ENCODE measurements around the gene CYBC1.

GRCh38 chr17:82411396-82412053, 39.0 kb downstream of the CYBC1 start:
- TF ChIP-seq CTCF (IDR thresholded peaks at IDR 0.05; ENCODE audit: borderline replicate concordance, extremely low read depth, low read length, poor library complexity, severe bottlenecking), result no peak
- TF ChIP-seq EZH2 (IDR thresholded peaks at IDR 0.05; ENCODE audit: borderline replicate concordance, low read depth, low read length, severe bottlenecking), result no peak
